ENCODE data around the gene CHCHD3.

CHCHD3 gene

DNA sequence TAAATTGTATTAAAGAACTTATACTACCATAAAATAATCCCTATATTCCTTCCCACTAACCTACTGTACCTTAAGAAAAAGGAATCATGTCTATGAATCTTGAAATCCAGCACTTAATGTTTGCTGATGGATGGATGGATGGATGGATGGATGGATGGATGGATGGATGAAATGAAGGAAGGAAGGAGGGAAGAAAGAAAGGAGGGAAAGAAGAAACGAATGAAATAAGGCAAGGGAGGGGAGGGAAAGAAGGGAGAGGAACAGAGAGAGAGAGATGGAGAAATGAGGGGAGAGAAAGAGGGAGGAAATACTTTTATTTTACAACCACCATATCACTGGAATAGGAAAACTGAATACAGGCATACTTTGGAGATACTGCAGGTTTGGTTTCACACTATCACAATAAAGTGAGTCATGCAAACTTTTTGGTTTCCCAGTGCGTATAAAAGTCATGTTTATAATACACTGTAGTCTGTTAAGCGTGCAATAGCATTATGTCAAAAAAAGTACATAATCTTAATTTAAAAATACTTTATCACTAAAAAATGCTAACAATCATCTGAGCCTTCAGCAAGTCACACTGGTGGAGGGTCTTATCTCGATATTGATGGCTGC lies 219.8 kb downstream of the CHCHD3 start:
- H3K4me1 Mint-ChIP-seq = no peaks in the 10 kb centered on the region
- H3K36me3 Mint-ChIP-seq (ENCODE audit: low read depth) = peaks cover 43% of the 10 kb centered on the region
- no peak overlapping the region for H3K4me3 Mint-ChIP-seq
- no peak overlapping the region for H3K27ac Mint-ChIP-seq
- H3K27me3 Mint-ChIP-seq (ENCODE audit: low read depth) = no peaks in the 10 kb centered on the region
- TF ChIP-seq, protein P1, sequence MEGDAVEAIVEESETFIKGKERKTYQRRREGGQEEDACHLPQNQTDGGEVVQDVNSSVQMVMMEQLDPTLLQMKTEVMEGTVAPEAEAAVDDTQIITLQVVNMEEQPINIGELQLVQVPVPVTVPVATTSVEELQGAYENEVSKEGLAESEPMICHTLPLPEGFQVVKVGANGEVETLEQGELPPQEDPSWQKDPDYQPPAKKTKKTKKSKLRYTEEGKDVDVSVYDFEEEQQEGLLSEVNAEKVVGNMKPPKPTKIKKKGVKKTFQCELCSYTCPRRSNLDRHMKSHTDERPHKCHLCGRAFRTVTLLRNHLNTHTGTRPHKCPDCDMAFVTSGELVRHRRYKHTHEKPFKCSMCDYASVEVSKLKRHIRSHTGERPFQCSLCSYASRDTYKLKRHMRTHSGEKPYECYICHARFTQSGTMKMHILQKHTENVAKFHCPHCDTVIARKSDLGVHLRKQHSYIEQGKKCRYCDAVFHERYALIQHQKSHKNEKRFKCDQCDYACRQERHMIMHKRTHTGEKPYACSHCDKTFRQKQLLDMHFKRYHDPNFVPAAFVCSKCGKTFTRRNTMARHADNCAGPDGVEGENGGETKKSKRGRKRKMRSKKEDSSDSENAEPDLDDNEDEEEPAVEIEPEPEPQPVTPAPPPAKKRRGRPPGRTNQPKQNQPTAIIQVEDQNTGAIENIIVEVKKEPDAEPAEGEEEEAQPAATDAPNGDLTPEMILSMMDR (IDR thresholded peaks at IDR 0.05; ENCODE audit: unreplicated experiment in 3 of 3) = no peak
- H3K9me3 Mint-ChIP-seq = peaks cover 25% of the 10 kb centered on the region

DNA sequence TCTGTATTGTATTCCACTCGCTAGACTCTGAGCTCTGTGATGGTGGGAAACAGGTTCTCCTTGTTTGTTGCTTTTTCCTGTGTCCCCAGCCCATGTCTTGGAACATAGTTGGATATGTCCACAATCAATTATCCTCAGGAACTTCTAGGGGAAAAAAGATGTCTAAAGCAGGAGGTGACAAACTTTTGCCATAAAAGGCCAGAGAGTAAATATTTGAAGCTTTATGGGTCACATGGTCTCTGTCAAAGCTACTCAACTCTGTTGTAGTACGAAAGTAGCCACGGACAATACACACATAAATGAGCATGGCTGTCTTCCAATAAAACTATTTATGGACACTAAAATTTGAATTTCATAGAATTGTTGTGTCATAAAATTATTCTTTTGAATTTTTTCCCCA lies 220.5 kb downstream of the CHCHD3 start:
- Mint-ChIP-seq H3K27ac (no peak overlapping the region), H3K27me3 (ENCODE audit: low read depth) (no peaks in the 10 kb centered on the region), H3K9me3 (peaks cover 25% of the 10 kb centered on the region), H3K4me1 (no peaks in the 10 kb centered on the region), H3K36me3 (ENCODE audit: low read depth) (peaks cover 39% of the 10 kb centered on the region), H3K4me3 (no peak overlapping the region)
- TF ChIP-seq, protein P1 (IDR thresholded peaks at IDR 0.05; ENCODE audit: unreplicated experiment in 3 of 3) = no peak

DNA sequence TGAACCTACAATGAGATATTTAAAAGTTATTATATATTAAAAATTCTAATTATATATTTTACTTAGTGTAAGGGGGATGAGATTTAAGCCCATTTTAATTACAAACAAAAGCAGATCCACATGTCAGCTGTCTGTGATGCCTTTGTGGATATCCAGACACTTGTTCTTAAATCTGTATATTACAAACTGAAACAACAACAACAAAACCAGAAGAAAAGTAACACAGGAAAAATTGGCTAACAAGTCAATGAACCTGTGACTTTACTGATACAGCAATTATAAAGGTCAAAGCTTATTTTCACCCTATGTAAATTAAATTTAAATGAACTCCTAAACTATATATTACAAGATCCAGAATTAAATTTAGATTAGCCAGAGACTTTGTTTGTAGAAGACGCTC lies 222.7 kb downstream of the CHCHD3 start:
- peaks cover 31% of the 10 kb centered on the region for H3K36me3 Mint-ChIP-seq (ENCODE audit: low read depth)
- TF ChIP-seq, protein P1 (IDR thresholded peaks at IDR 0.05; ENCODE audit: unreplicated experiment in 3 of 3) = no peak
- no peaks in the 10 kb centered on the region for H3K27me3 Mint-ChIP-seq (ENCODE audit: low read depth)
- H3K9me3 Mint-ChIP-seq = peaks cover 18% of the 10 kb centered on the region
- no peaks in the 10 kb centered on the region for H3K4me1 Mint-ChIP-seq
- no peak overlapping the region for H3K4me3 Mint-ChIP-seq
- no peak overlapping the region for H3K27ac Mint-ChIP-seq

DNA sequence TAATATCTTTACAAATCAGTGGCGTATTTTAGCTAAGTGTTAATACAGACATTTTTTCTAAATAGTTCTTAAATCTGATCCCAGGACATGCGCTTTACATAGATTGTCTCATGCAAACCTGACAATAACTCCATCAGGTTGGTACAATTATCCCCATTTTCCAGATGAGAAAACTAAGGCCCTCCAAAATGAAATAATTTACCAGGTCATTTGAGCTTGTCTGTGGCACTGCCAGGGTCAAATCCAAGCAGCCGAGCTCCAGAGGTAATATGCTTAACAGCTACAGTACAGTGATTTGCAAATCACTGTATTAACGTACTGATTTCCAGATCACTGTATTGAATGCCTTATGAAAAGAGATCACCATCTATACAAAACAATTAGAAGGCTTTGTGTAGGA lies 223.1 kb downstream of the CHCHD3 start:
- TF ChIP-seq, protein P1 (IDR thresholded peaks at IDR 0.05; ENCODE audit: unreplicated experiment in 3 of 3) = no peak
- Mint-ChIP-seq H3K4me3 (no peak overlapping the region), H3K27me3 (ENCODE audit: low read depth) (no peaks in the 10 kb centered on the region), H3K4me1 (no peaks in the 10 kb centered on the region), H3K27ac (no peak overlapping the region), H3K9me3 (peaks cover 14% of the 10 kb centered on the region), H3K36me3 (ENCODE audit: low read depth) (peaks cover 27% of the 10 kb centered on the region)

DNA sequence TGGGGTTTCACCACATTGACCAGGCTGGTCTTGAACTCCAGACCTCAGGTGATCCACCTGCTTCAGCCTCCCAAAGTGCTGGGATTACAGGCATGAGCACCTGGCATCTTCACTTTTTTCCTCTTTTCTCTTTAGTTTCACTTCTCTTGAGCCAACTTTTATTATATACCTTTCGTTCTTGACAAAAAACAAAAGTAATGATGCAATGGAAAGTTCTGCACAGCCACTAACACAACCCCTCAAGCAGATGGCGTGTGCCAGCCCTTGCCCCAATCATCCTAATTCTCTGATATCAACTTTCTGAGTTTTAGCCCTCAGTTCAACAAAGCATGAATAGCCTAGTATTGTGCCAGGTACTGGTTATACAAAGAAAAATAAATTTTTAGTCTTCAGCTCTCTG lies 223.6 kb downstream of the CHCHD3 start:
- H3K9me3 Mint-ChIP-seq = peaks cover 11% of the 10 kb centered on the region
- H3K27me3 Mint-ChIP-seq (ENCODE audit: low read depth) = no peaks in the 10 kb centered on the region
- H3K4me3 Mint-ChIP-seq = no peak overlapping the region
- H3K36me3 Mint-ChIP-seq (ENCODE audit: low read depth) = peaks cover 26% of the 10 kb centered on the region
- H3K27ac Mint-ChIP-seq = no peak overlapping the region
- no peaks in the 10 kb centered on the region for H3K4me1 Mint-ChIP-seq
- TF ChIP-seq, protein P1 (IDR thresholded peaks at IDR 0.05; ENCODE audit: unreplicated experiment in 3 of 3) = no peak

DNA sequence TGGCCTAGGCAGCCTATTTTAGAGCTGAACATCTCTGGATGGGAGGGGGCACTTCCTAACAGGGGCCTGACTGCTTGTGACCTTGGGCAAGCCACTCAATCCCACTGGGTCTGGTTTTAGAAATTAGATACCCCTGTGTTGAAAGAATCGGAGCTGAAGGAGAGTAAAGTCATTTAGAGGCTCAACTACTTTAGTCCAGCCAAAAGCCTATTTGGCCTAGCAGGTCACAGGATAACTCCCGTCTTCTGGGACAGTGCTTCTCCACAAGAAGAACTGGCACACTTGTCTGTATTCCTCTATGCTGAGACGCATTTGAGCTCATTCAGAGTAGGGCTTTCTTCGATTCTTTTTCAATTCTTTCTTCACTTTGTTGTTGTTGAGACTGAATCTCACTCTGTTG lies 224.2 kb downstream of the CHCHD3 start:
- Mint-ChIP-seq H3K4me3 (no peak overlapping the region), H3K27ac (no peak overlapping the region), H3K4me1 (no peaks in the 10 kb centered on the region), H3K9me3 (peaks cover 6% of the 10 kb centered on the region), H3K27me3 (ENCODE audit: low read depth) (no peaks in the 10 kb centered on the region), H3K36me3 (ENCODE audit: low read depth) (peaks cover 21% of the 10 kb centered on the region)
- TF ChIP-seq, protein P1 (IDR thresholded peaks at IDR 0.05; ENCODE audit: unreplicated experiment in 3 of 3) = no peak

Measured in nephron (organoid).